ENCODE data around the gene CCDC136.
A peak's percentile ranks its signal among the peaks of the same experiment; 100 is the strongest.

CCDC136 gene

GRCh38 chr7:128846781-128847444 is 55.1 kb downstream of the CCDC136 start:
- no peak for DNase-seq

GRCh38 chr7:128847721-128848211 is 56.0 kb downstream of the CCDC136 start:
- no peak for DNase-seq

- DNase-seq, result no peak
These were observed 56.8 kb downstream of the CCDC136 start for GRCh38 chr7:128848289-128849155.

GRCh38 chr7:128849156-128849515 is 57.4 kb downstream of the CCDC136 start:
- no peak for DNase-seq

GRCh38 chr7:128849804-128850490 is 58.2 kb downstream of the CCDC136 start:
- no peak for DNase-seq

- no peak for DNase-seq
These were observed 60.9 kb downstream of the CCDC136 start for GRCh38 chr7:128852537-128853254.

GRCh38 chr7:128853799-128854198 is 62.0 kb downstream of the CCDC136 start:
- DNase-seq, result no peak

- DNase-seq, result no peak
These were observed 62.6 kb downstream of the CCDC136 start for GRCh38 chr7:128854396-128854795.

- DNase-seq, result no peak
These were observed 63.8 kb downstream of the CCDC136 start for GRCh38 chr7:128855559-128855958.

GRCh38 chr7:128856001-128856718 is 64.4 kb downstream of the CCDC136 start:
- DNase-seq, result no peak

- no peak for DNase-seq
These were observed 66.8 kb downstream of the CCDC136 start for GRCh38 chr7:128858380-128859231.

GRCh38 chr7:128859232-128860157 is 67.7 kb downstream of the CCDC136 start:
- no peak for DNase-seq

GRCh38 chr7:128860158-128861073 is 68.6 kb downstream of the CCDC136 start:
- DNase-seq, result no peak

- no peak for DNase-seq
These were observed 70.3 kb downstream of the CCDC136 start for GRCh38 chr7:128861957-128862570.

- peak; percentile 96 for DNase-seq
These were observed 71.0 kb downstream of the CCDC136 start, which contains the start of gene ATP6V1F for GRCh38 chr7:128862571-128863432. TSS of gene ATP6V1F (plus strand) at chr7:128862856. CDS start at chr7:128862905, 49 bp downstream.

- DNase-seq, result peak; percentile 63
These were observed 71.7 kb downstream of the CCDC136 start for GRCh38 chr7:128863433-128863989.

- no peak for DNase-seq
These were observed 73.5 kb downstream of the CCDC136 start for GRCh38 chr7:128865303-128865702.

Measured in MV-4-11 (cell line).